Esophagus mucosa (tissue), 1 donor: ENCODE data around the gene POP4. TPM values are rescaled to one million over a fixed set of nuclear protein-coding genes. Genes with fewer than 3 reads are reported as not detected.
A peak's percentile ranks its signal among the peaks of the same experiment; 100 is the strongest.

Experiments
- ATAC-seq: fragments of 200-7000 bp; cut with Tn5 transposase; one replicate; pipeline ENCODE4 v1.9.1; 2020
- total RNA-seq: library from RNA; stranded (reverse); gene quantifications from one replicate; pipeline ENCODE4 v1.2.4, GENCODE V29; 2023
- donor health status: DM: yes; HTN: yes; CAD: no.

Gene POP4
- total RNA-seq, 1 donor from 2014 or later: 49.3 TPM

GRCh38 chr19:29577649-29577963, 28.5 kb upstream of the POP4 start:
- ATAC-seq: no peak

- ATAC-seq: no peak
Observed at GRCh38 chr19:29578349-29578748, 27.7 kb upstream of the POP4 start.

- ATAC-seq: no peak
Observed at GRCh38 chr19:29579308-29579910, 26.7 kb upstream of the POP4 start.

GRCh38 chr19:29581398-29581797, 24.7 kb upstream of the POP4 start:
- no peak for ATAC-seq

GRCh38 chr19:29583196-29583999, 22.7 kb upstream of the POP4 start:
- no peak for ATAC-seq

- no peak for ATAC-seq
Observed at GRCh38 chr19:29586401-29586800, 19.7 kb upstream of the POP4 start.

- ATAC-seq: no peak
Observed at GRCh38 chr19:29587059-29587458, 19.0 kb upstream of the POP4 start.

GRCh38 chr19:29587518-29587986, 18.5 kb upstream of the POP4 start:
- peak; percentile 43 for ATAC-seq

- ATAC-seq: no peak
Observed at GRCh38 chr19:29588095-29588494, 18.0 kb upstream of the POP4 start.

- no peak for ATAC-seq
Observed at GRCh38 chr19:29590278-29590677, 15.8 kb upstream of the POP4 start.

- no peak for ATAC-seq
Observed at GRCh38 chr19:29591670-29592069, 14.4 kb upstream of the POP4 start.

- no peak for ATAC-seq
Observed at GRCh38 chr19:29593869-29594268, 12.2 kb upstream of the POP4 start.

- ATAC-seq: no peak
Observed at GRCh38 chr19:29596080-29596727, 9.9 kb upstream of the POP4 start.

GRCh38 chr19:29596885-29597525, 9.1 kb upstream of the POP4 start:
- no peak for ATAC-seq

- no peak for ATAC-seq
Observed at GRCh38 chr19:29598036-29598435, 8.0 kb upstream of the POP4 start.

- ATAC-seq: no peak
Observed at GRCh38 chr19:29598496-29598895, 7.6 kb upstream of the POP4 start.

- no peak for ATAC-seq
Observed at GRCh38 chr19:29603308-29603707, 2.8 kb upstream of the POP4 start.

- peak; percentile 48 for ATAC-seq
Observed at GRCh38 chr19:29606420-29606747, 301 bp downstream of the POP4 start.

- ATAC-seq: no peak
Observed at GRCh38 chr19:29609636-29610035, 3.6 kb downstream of the POP4 start.

- ATAC-seq: no peak
Observed at GRCh38 chr19:29610213-29610573, 4.1 kb downstream of the POP4 start.

GRCh38 chr19:29610574-29611271, 4.6 kb downstream of the POP4 start:
- peak; percentile 85 for ATAC-seq

- ATAC-seq: no peak
Observed at GRCh38 chr19:29612121-29612520, 6.0 kb downstream of the POP4 start.
